ENCODE measurements around the gene PPP1R1B.
A peak's percentile ranks its signal among the peaks of the same experiment; 100 is the strongest.

The PPP1R1B gene

DNA sequence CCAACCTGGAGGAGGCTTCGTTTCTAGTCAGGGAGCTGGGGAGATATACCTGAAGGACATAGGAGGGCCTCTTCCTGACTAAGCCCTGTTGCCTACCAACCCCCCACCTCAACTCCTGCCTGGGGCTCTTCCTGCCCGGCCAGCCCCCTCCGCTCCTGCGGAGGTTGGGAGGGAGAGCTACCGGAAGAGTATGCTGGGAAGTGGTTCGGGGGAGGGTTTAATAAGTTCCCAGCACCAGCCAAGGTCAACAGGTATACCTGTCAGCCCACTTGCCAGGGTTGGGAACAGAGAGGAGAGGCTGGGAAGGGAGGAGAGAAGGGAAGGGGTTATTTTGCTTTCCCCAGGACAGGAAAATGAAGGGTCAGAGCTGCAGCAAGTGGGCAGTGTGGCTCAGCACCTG is 4.7 kb downstream of the PPP1R1B start:
- DNase-seq, result no peak

DNA sequence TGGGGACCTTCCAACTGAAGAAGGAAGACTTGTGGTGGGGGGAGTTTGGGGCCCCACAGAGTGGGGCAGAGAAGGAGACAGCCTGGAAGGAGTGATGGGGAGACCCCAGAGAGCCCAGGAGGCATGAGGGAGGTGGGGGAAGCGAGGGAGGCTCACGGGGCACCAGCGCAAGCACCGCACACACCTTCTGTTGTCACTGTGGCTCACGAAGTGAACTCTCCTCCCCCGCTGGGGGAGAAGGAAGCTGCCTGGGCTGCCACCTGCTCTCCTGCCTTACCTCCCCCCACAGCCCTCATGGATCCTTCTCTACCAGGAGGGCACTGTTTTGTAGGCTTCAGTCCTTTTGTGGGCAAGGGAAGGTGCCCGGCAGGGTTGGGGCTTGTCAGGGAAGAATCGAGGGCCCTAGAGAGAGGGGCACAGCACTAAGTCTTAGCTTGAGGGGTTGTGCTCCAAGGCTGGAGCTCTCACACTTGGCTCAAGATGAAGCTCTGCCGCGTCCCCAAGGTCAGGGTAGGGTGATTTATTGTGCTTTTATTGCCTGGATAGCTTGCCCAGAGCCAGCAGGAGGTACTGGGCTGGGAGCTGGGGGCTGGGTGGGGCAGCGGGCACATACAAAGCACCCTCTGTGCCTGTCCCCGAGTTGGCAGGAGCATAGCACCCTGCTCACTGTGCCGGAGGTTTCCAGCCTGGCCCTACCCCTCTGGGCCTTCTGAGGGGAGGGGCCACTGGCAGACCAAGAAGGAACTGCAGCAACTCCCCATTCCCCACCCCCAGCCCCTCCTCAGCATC is 5.6 kb downstream of the PPP1R1B start:
- DNase-seq, result peak in 41 of 51 donors; percentile 17 to 88 (median 60)

DNA sequence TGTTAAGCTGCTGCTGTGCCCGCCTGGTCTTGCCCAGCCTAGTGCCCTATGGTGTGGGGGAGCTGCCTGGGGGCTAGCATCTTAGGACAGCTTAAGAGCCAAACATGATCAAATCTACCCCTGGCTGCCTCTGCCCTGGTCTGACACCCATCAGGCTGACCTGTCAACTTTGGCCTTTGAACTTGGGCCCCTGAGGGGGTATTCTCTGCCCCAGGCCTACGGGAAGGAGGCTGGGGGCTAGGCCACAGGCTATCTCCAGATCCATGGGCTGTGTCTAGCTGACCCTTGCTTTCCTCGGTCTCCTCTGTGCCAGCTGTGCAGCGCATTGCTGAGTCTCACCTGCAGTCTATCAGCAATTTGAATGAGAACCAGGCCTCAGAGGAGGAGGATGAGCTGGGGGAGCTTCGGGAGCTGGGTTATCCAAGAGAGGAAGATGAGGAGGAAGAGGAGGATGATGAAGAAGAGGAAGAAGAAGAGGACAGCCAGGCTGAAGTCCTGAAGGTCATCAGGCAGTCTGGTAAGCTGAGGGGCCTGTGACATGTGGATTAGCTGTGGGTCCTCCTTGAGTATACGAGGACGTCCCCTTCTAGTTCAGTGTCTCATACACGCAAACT is 6.9 kb downstream of the PPP1R1B start:
- no peak for DNase-seq

DNA sequence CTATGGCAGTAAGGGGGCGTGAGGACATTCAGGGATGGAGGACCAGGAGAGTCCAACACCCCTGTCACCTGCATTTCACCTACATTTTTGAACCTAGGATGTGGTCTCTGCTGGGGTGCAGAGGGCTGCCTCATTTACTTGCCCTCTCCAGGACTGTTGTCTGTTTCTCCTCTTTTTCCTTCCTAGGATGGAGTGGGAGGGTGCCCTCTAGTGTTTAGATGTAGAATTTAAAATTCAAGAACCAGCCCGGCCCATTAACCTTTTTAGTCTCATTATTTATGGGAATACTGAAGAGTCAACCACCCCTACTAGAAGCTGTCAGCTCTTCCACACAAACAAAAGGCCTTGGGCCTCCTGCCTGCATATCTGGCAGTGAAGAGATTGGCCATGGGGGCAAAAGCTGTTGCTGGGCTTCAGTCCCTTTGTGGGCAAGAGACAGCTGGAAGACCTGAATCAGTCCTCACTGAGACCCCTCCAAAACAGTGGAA is 7.7 kb downstream of the PPP1R1B start:
- peak in 5 of 51 donors; percentile 13 to 51 (median 16) for DNase-seq

DNA sequence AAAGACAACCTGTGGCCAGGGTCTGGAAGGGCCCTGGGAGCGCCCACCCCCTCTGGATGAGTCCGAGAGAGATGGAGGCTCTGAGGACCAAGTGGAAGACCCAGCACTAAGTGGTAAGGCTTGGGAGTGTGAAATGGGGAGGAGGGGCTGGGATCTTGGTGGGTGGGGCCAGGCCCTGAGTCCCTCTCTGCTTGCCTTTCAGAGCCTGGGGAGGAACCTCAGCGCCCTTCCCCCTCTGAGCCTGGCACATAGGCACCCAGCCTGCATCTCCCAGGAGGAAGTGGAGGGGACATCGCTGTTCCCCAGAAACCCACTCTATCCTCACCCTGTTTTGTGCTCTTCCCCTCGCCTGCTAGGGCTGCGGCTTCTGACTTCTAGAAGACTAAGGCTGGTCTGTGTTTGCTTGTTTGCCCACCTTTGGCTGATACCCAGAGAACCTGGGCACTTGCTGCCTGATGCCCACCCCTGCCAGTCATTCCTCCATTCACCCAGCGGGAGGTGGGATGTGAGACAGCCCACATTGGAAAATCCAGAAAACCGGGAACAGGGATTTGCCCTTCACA is 8.9 kb downstream of the PPP1R1B start:
- no peak for DNase-seq

DNA sequence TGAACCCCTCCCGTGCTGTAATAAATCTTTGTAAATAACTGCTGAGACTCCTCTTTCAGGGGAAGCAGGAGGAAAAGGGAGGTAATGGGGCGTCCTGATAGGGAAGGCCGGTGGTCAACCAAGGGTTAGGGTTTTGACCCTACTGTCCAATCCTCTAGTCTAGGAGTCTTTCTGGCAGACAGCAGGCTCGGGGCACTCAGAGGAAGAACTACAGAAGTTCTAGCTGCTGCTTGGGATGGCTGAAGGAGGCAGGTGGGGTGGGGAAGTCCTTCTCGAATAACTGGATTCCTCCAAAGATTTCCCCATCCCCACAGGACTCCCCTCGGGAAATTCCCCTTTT is 9.8 kb downstream of the PPP1R1B start:
- no peak for DNase-seq

DNA sequence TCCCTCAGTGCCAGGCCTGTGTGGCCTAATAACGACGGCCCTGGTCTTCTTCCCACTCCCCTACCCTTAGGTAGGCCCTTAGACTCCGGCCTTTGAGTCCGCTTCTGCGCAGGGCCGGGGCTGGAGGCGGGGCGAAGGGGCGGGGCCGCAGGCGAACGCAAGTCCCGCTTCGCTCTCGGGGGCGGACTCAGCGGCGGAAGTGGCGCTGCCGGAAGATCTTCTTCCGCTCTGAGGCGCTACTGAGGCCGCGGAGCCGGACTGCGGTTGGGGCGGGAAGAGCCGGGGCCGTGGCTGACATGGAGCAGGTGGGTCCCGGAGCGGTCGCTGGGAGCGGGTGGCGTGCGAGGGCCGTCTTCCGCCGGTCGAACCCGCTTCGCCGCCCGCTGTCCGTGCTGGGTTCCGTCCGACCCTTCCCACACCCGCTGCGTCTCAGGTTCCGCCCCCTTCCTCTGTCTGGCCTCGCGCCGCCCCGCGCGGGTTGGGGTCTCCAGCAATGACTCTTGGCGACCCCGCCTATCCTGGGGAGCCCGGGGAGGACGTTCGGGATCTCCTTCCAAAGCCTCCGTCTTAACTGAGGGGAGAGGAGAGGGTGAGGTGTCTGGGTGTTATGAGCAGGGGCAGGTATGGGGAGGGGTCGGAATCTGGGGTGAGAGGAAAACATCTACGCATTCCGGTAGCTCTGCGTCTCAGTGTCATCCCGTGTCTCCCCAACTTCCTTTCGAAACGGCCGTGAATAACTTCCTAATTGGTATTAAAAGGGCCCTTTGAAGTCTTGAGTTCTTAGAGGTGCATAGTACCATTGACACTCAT is 10.4 kb downstream of the PPP1R1B start, which contains the start of gene STARD3:
Gene STARD3, plus strand, starts transcription at position 218 of the 810 bp plus-strand sequence. CDS start 16,388 bp downstream, outside the sequence.
- DNase-seq, result peak; percentile 39 to 93 (median 83)

DNA sequence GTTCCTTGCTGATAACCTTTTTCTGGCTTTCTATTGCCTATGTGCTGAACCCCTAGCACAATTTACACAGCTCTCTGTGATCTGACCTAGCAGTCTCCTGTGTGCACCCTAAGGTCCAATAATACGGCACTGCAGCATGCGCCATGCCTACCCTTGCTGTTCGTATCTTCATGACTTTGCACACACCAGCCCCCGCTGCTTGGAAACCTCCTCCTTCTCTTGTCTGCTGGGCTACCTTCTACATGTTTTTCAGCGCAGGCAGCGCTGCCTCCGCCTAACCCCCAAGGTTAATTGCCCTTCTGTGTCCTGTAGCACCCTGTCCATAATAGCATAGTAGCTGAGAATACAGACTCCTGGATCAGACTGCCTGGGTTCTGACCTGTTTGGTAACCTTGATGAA is 11.6 kb downstream of the PPP1R1B start:
- no peak for DNase-seq

DNA sequence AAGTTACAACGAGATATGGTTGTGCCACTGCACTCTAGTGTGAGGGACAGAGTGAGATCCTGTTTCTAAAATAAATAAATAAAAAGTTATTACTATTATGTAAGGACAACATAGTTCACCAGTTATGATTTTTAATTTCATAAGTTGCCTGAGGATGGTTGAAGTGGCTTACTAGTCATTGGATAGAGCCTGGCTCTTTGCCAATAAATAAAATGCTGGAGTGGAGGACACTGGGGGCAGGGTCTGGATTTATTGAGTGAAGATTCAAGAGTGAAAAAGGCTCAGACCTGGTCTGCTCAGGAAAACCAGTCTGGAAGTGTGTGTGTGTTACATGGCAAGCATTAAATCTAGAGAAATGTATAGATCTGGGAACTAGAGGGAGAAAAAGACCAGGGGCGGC is 12.3 kb downstream of the PPP1R1B start:
- DNase-seq, result no peak

DNA sequence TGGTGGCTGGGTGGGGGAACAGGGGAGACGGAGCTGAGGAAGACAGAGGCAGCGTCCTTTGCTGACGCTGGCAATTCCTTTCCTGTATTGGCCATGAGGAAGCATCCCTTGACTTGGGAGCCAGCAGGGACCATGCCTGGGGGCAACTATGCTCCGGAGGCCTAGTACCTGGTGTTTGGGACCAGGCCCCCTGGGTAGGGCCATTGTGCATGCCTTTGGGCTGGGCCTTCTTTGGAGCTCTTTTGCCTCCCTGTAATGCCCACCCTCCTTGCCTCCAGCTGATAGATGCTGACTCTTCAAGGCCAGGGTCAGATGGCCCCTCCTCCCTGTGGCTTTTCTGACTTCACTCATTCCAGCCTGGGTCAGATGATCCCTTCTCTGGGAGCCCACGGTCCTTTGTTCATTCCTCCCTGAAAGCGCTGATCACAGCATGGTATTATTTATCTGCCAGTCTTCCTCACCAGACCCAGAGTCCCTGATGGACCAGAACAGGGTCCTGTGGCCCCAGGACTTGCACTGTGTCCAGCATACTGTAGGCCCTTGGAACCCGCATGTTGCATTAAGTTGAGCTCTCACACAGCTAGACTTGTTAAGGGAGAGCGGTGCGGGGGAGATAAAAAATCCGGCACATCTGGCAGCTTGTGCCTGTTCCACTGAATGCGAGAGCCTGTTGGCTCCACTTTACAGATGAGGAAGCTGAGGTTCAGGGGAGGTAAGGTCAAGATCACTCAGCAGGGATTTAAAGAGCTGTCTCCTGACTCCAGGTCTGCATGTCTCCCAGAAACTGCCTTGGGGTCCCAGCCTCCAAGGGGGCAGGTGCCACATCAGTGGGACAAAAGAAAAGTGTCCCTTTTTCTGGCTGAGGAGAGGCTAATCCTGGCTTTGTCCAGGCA is 13.1 kb downstream of the PPP1R1B start:
- no peak for DNase-seq

DNA sequence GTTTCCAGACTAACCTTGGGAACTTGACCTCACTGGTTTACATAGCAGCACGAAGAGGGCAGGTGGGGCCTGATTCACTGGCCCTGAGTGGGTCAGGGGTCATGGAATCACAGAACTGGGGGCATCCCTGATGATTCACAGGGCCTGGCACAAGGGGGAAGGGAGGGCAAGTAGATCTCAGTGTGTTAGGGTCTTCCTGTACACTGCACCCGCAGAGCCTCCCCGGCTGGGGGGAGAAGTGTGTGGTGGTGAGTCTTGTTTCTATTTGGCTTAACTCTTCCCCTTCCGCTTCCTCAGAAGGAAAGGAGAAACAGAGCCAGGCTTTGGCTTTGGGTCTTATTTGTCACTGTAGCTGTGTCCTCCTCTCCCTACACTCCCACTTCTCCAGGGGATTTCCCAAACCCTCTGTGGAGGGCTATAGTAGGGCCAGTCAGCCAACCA is 13.9 kb downstream of the PPP1R1B start:
- DNase-seq, result no peak

DNA sequence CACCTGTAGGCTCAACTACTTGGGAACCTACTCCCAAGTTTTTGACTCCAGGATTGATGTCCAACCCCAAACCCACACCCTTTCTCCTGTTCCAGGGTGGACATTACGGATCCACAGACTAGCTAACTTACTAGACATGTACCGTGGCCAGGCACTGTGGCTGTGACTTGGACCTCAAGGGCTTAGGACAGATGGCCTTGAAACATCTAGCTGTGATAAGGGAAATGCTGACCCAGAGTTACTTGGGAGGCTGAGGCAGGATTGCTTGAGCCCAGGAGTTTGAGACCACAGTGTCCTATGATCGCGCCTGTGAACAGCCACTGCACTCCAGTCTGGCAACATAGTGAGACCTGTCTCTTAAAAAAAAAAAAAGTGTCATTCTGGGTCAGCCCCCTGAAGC is 14.3 kb downstream of the PPP1R1B start:
- no peak for DNase-seq

DNA sequence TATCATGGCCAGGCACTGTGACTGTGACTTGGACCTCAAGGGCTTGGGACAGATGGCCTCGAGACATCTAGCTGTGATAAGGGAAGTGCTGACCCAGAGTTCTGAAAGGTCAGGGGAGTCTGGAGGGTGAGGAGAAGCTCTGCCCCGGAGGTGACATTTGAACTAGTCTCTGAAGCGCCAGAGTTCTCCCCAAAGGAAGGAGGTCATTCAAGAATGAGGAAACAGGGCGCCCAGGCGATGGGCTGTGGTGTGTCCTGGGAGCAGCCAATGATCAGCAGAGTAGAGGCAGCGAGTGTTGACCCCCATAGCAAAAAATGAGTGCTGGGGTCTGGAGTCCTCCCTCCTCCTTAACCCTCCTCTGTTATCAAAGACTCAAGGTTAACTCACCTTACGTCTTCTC is 15.1 kb downstream of the PPP1R1B start:
- no peak for DNase-seq

DNA sequence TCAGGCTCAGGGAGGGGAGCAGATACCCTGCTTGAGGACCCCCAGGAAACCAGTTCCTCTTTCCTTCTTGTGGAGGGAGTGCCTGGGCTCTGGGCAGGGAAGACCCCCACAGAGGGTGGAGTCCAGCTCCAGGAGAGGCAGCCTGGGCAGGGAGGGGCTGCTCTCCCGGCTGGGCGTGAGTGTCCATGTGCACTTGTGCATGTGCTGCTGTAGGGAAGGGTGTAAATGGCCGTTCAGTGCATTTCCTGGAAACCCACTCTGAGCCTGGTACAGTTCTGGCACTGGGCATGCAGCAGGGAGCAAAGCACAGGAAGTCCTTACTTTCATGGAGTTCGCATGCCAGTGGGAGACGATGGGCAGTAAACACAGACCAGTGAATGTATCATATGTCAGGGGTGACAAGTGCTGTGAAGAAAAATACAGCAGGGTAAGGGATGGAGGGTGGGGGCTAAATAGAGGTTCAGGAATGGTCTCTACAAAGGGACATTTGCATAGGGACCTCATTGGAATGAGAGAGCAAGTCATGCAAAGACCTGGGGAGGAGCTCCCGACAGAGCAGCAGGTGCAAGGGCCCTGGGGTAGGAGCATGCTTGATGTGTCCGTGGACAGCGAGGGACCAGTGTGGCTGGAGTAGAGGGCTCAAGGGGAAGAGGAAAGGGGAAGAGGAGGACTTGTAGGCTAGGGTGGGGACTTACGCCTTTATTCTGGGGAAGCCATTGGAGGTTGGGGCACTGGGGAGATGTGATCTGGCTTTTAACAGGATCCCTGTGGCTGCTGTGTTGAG is 15.7 kb downstream of the PPP1R1B start:
- no peak for DNase-seq

DNA sequence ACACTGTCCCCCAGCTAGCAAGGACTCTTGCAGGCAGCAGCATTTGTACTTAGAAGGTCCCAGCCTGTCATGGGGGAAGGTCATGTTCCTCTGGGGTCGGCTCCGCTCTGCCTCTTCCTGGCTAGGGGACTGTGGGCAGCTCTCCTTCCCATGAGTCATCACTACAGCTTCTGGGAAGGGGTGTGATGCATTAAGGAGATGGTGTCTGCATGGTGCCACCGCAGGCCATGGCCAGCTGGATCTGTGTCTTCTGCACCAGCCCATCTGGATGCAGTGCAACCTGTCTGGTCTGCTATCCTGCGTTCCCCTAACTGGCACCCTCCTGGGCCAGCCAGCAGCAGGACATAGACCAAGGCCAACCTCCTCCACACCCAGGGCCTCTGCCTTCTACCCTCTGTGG is 16.5 kb downstream of the PPP1R1B start:
- DNase-seq, result no peak

DNA sequence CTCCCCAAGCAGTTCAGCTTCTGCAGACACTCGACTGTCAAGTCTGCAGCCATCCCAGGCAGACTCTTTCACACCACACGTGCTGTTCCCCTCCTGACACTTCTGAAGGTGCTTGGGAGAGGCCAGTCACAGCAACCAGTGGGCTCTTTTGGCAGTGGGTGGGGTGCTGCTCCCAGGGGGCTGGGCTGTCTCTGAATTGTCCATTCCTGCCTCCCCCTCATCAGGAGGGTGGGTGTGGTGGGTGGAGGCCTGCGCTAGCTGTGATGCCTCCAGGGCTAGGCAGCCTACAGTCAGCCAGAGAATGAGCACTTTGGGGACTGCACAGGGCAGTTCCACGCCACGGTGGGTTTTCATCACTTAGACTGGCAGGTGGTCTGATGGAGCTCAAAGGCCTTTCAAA is 20.5 kb downstream of the PPP1R1B start:
- no peak for DNase-seq

DNA sequence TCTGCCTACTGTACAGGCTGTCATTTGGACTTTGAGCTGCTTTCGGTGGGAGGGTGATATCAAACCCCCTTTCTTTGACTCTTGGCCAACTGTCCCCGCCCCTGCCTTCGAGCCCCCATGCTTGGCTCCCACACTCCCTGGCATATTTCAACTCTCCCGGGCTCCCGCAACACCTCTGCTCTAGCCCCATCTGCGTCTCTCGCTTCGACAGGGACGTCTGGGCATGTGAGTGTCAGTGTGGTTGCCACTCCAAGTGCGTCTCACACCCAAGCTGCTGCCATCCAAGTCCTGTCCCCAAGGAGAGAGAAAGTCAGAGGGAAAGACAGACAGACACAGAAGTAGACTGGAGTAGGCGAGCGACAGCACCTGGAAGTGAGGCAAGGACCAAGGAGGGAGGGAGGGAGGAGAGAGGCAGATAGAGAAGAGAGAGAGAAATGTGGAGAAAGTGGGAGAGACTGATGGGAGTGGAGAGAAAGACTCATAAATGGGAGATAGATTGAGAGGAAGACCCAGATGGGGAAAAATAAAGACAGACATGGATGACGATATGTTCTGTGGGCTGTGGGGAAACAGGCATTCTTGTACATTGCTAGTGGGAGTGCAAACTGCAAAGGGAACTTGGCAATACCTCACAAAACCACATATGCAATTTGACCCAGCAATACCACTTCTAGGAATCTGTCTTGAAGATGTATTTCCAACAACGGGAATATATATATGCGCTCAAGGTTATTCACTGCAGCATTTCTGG is 22.0 kb downstream of the PPP1R1B start:
- no peak for DNase-seq

DNA sequence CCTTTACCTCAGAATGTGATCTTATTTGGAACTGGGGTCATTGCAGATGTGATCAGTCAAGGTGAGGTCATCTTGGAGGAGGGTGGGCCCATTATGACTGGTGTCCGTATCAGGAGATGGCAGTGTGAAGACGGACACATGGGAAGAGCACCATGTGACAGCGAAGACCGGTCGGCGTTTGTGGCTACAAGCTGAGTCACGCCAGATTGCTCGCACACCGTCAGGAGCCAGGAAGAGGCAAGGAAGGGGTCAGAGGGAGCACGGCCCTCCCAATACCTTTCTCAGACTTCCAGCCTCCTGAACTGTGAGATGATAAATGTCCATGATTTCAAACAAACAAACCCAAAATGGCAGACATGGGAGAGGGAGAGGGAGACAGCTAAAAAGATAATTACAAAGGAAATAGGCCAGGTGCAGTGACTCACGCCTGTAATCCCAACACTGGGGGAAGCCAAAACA is 23.4 kb downstream of the PPP1R1B start:
- no peak for DNase-seq

Measured in hypothalamus (tissue), 51 donors.